A673 (cell line): ENCODE measurements around the gene ZNF500.

Experiments used
- CTCF ChIP-seq: fragments of 300-800, 200-600 bp; sonication (generic); conservative IDR thresholded peaks from 2 replicates; pipeline ENCODE4 v1.5.1; 2017; ENCODE audit warnings: low read depth, mild to moderate bottlenecking, antibody characterized with exemption, low read length, moderate library complexity, mixed read lengths
- EZH2 ChIP-seq: fragments of 200-600 bp; sonication (generic); IDR thresholded peaks from 2 replicates; pipeline ENCODE4 v1.6.1; 2017; ENCODE audit warnings: borderline replicate concordance, low read depth, mild to moderate bottlenecking, mixed read lengths, antibody characterized with exemption, low read length; ENCODE audit not compliant: poor library complexity, severe bottlenecking

- TF ChIP-seq CTCF: no peak
- no peak for TF ChIP-seq EZH2
These were observed 1.0 kb upstream of the ZNF500 start for GRCh38 chr16:4767872-4768548.
